ENCODE data around the gene B3GALT4. TPM values are rescaled to one million over a fixed set of nuclear protein-coding genes. Genes with fewer than 3 reads are reported as not detected.

Gene B3GALT4
- total RNA-seq, 2 experiments from 2014 or later: 11.1 to 12.7 TPM

DNA sequence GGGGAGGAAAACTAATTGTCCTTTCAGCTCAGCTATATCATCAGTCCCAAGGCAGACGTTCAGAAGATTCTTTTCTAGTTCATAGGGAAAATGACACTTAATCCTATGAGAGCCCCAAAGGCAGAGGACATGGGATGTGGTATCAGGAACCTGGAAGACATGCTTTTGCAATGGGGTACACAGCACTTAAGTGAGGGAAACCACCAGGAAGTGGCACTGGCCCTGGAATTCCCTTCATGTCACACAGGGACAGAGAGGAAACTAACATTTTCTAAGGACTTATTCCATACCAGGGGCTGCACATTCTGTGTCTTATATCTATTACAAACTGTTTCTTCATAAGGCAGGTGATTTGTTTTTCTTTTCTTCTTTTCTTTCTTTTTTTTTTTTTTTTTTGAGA is 33.4 kb upstream of the B3GALT4 start:
- no peak overlapping the region for H3K27ac ChIP-seq (ENCODE audit: low read depth in 1 of 2, low read length in 2 of 2)
- H3K36me3 ChIP-seq (ENCODE audit: insufficient read depth, low read length): no peaks in the 10 kb centered on the region
- H3K4me1 ChIP-seq (ENCODE audit: insufficient read depth, low read length): peaks cover 8% of the 10 kb centered on the region
- DNase-seq: no peak
- ATAC-seq (ENCODE audit: poor library complexity): no peak
- H3K27me3 Mint-ChIP-seq: no peaks in the 10 kb centered on the region
- no peaks in the 10 kb centered on the region for H3K36me3 Mint-ChIP-seq (ENCODE audit: low read depth)
- CTCF ChIA-PET: no interaction called here
- intact Hi-C loops (cut with DNase I, micrococcal nuclease): no loop called here
- H3K27ac Mint-ChIP-seq: no peak overlapping the region
- H3K4me1 Mint-ChIP-seq (ENCODE audit: low read depth): peaks cover 19% of the 10 kb centered on the region
- H3K4me3 ChIP-seq (ENCODE audit: low read length): no peak overlapping the region
- H3K4me3 Mint-ChIP-seq: no peak overlapping the region
- TF ChIP-seq, protein P1, sequence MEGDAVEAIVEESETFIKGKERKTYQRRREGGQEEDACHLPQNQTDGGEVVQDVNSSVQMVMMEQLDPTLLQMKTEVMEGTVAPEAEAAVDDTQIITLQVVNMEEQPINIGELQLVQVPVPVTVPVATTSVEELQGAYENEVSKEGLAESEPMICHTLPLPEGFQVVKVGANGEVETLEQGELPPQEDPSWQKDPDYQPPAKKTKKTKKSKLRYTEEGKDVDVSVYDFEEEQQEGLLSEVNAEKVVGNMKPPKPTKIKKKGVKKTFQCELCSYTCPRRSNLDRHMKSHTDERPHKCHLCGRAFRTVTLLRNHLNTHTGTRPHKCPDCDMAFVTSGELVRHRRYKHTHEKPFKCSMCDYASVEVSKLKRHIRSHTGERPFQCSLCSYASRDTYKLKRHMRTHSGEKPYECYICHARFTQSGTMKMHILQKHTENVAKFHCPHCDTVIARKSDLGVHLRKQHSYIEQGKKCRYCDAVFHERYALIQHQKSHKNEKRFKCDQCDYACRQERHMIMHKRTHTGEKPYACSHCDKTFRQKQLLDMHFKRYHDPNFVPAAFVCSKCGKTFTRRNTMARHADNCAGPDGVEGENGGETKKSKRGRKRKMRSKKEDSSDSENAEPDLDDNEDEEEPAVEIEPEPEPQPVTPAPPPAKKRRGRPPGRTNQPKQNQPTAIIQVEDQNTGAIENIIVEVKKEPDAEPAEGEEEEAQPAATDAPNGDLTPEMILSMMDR (IDR thresholded peaks at IDR 0.05): no peak
- H3K9me3 ChIP-seq (ENCODE audit: control insufficient read depth in 1 of 2, insufficient read depth in 1 of 2, low read length in 2 of 2): no peaks in the 10 kb centered on the region
- H3K27me3 ChIP-seq (ENCODE audit: control insufficient read depth in 1 of 2, insufficient read depth in 2 of 2, low read length in 2 of 2): no peaks in the 10 kb centered on the region
- no peaks in the 10 kb centered on the region for H3K9me3 Mint-ChIP-seq
- POLR2A ChIA-PET: no interaction called here

DNA sequence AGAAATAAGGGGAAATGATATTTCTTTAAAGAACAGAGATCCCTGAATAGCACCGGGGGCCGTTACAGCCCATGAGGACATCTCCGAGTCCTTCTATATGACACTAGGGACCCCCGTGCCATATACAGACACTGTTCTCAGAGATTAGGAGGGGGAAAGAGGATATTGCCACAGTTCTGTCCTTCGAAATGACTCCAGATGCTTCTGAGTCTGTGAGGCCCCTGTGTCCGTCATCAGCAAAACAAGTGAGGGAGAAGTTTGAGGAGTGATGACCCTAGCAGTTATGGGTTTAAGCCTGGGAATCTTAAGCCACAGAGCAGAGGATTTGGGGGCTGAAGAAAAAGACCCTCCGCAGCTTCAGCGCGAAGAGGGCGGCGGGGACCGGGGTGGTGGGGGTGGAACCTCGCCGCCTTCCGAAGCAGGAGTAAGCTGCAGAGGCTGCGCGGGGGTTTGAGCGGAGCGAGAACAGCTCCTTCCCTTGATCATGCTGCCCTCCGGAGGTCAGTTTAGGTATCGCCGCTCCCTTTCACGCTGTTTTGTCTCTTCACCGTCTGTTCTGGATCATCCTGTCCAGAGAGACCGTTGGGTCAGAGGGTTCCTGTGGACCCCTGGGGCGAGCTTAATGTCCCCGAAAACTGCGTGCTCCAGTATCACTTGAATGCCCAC is 28.8 kb upstream of the B3GALT4 start:
- Histone ChIP-seq H3K27ac (ENCODE audit: low read depth in 1 of 2, low read length in 2 of 2) (peak overlapping the region; percentile 98), H3K36me3 (ENCODE audit: insufficient read depth, low read length) (peaks cover 17% of the 10 kb centered on the region), H3K9me3 (ENCODE audit: control insufficient read depth in 1 of 2, insufficient read depth in 1 of 2, low read length in 2 of 2) (no peaks in the 10 kb centered on the region), H3K4me1 (ENCODE audit: insufficient read depth, low read length) (peaks cover 32% of the 10 kb centered on the region), H3K27me3 (ENCODE audit: control insufficient read depth in 1 of 2, insufficient read depth in 2 of 2, low read length in 2 of 2) (no peaks in the 10 kb centered on the region), H3K4me3 (ENCODE audit: low read length) (peak overlapping the region; percentile 70)
- CTCF ChIA-PET: interaction anchor here (0.6 to 6.8 kb wide), 28 partner anchors 8 to 373 kb away, joined by 3 to 76 read pairs (median 4); partner anchors contain the start of genes HLA-DPA1, HSD17B8, ITPR3 and RGL2
- TF ChIP-seq, protein P1 (IDR thresholded peaks at IDR 0.05): peak; percentile 89
- H3K36me3 Mint-ChIP-seq (ENCODE audit: low read depth): peaks cover 24% of the 10 kb centered on the region
- POLR2A ChIA-PET: interaction anchor here (0.5 to 4.0 kb wide), 35 partner anchors 10 to 403 kb away, joined by 3 to 95 read pairs (median 8); partner anchors contain the start of genes B3GALT4, BRD2, HLA-DMA and HSD17B8
- ATAC-seq (ENCODE audit: poor library complexity) (peak; percentile 43), DNase-seq (peak; percentile 83 to 94 (median 92))
- peak overlapping the region; percentile 92 for H3K4me3 Mint-ChIP-seq
- H3K4me1 Mint-ChIP-seq (ENCODE audit: low read depth): peaks cover 37% of the 10 kb centered on the region
- H3K27me3 Mint-ChIP-seq: no peaks in the 10 kb centered on the region
- intact Hi-C loops (cut with DNase I, micrococcal nuclease): loop anchor here (1.0 to 2.0 kb wide), 7 partner anchors 39 to 363 kb away; partner anchors contain the start of gene RING1 (in 2 of the 2)
- no peaks in the 10 kb centered on the region for H3K9me3 Mint-ChIP-seq
- peak overlapping the region; percentile 97 for H3K27ac Mint-ChIP-seq

DNA sequence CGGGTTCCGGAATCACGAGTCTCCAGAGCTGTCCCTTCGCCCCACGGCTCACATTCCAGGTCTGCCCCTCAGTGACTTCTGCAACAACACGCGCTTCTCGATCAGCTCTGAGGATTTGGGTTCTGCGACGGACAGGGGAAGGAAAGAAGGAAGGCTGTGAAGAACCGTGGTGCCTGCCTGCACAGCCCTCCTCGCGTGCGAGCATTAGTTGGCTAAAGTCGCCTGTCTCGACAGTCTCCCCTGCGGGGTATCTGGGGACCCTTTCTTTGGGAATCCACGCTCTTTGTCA is 28.3 kb upstream of the B3GALT4 start:
- ChIA-PET CTCF (interaction anchor here (0.7 to 6.8 kb wide), 29 partner anchors 8 to 372 kb away, joined by 3 to 76 read pairs (median 4); partner anchors contain the start of genes B3GALT4, HSD17B8, ITPR3 and RGL2), POLR2A (interaction anchor here (0.5 to 4.0 kb wide), 35 partner anchors 10 to 403 kb away, joined by 3 to 95 read pairs (median 8); partner anchors contain the start of genes B3GALT4, BRD2, HLA-DMA and HSD17B8)
- no peaks in the 10 kb centered on the region for H3K9me3 ChIP-seq (ENCODE audit: control insufficient read depth in 1 of 2, insufficient read depth in 1 of 2, low read length in 2 of 2)
- DNase-seq (peak in 5 of 14 experiments; percentile 7 to 81 (median 23)), ATAC-seq (ENCODE audit: poor library complexity) (peak; percentile 33)
- H3K4me1 Mint-ChIP-seq (ENCODE audit: low read depth): peaks cover 37% of the 10 kb centered on the region
- TF ChIP-seq, protein P1 (IDR thresholded peaks at IDR 0.05): peak; percentile 35
- peak overlapping the region; percentile 97 for H3K27ac Mint-ChIP-seq
- intact Hi-C loops (cut with DNase I, micrococcal nuclease): loop anchor here (1.0 to 2.0 kb wide), 7 partner anchors 40 to 363 kb away; partner anchors contain the start of gene RING1 (in 2 of the 2)
- H3K27me3 ChIP-seq (ENCODE audit: control insufficient read depth in 1 of 2, insufficient read depth in 2 of 2, low read length in 2 of 2): no peaks in the 10 kb centered on the region
- H3K9me3 Mint-ChIP-seq: no peaks in the 10 kb centered on the region
- H3K27ac ChIP-seq (ENCODE audit: low read depth in 1 of 2, low read length in 2 of 2): peak overlapping the region; percentile 98
- H3K4me1 ChIP-seq (ENCODE audit: insufficient read depth, low read length): peaks cover 32% of the 10 kb centered on the region
- no peaks in the 10 kb centered on the region for H3K27me3 Mint-ChIP-seq
- peaks cover 17% of the 10 kb centered on the region for H3K36me3 ChIP-seq (ENCODE audit: insufficient read depth, low read length)
- peak overlapping the region; percentile 70 for H3K4me3 ChIP-seq (ENCODE audit: low read length)
- peaks cover 24% of the 10 kb centered on the region for H3K36me3 Mint-ChIP-seq (ENCODE audit: low read depth)
- peak overlapping the region; percentile 92 for H3K4me3 Mint-ChIP-seq

Data from CD4-positive, alpha-beta T cell (primary cell).